WTC11 (cell line): ENCODE results near the gene DIDO1. TPM values are rescaled to one million over a fixed set of nuclear protein-coding genes. Genes with fewer than 3 reads are reported as not detected.

ENCODE experiments used
- ATAC-seq: fragments of 200-7000 bp; cut with Tn5 transposase; 2 replicates; pipeline ENCODE4 v1.10.0; 2021; ENCODE audit warnings: mild to moderate bottlenecking, moderate library complexity
- CTCF ChIA-PET: fragments of 300-600 bp; sonication (Branson Sonifier 250); formaldehyde crosslinking; loops from one replicate; lab custom pipeline; 2021; ENCODE audit warnings: antibody characterized with exemption; lab: Charles Lee
- POLR2A ChIA-PET: fragments of 350-600 bp; sonication (Branson Sonifier 250); formaldehyde crosslinking; loops from one replicate; lab custom pipeline; 2021; ENCODE audit warnings: antibody characterized with exemption; lab: Charles Lee
- DNase-seq: peaks from one replicate; pipeline ENCODE4 v3.0.0; 2021; ENCODE audit warnings: low spot score
- H3K27ac Mint-ChIP-seq: 2 replicates; pipeline ENCODE4 v1.8.0; 2021; ENCODE audit warnings: mixed read lengths
- H3K27me3 Mint-ChIP-seq: 2 replicates; pipeline ENCODE4 v1.8.0; 2021; ENCODE audit warnings: low read depth, mild to moderate bottlenecking, moderate library complexity, mixed read lengths
- H3K36me3 Mint-ChIP-seq: 2 replicates; pipeline ENCODE4 v1.8.0; 2021; ENCODE audit warnings: mixed read lengths
- H3K4me1 Mint-ChIP-seq: 2 replicates; pipeline ENCODE4 v1.8.0; 2022; ENCODE audit warnings: mixed read lengths
- H3K4me3 Mint-ChIP-seq: 2 replicates; pipeline ENCODE4 v1.8.0; 2021; ENCODE audit warnings: mild to moderate bottlenecking, moderate library complexity, mixed read lengths
- H3K9me3 Mint-ChIP-seq: 2 replicates; pipeline ENCODE4 v1.8.0; 2021; ENCODE audit warnings: mixed read lengths
- ATF2 ChIP-seq: sonication (generic); formaldehyde crosslinking; IDR thresholded peaks from 2 replicates; pipeline ENCODE4 v1.8.1; 2022; ENCODE audit warnings: low read depth, missing genetic modification reagents, borderline replicate concordance
- ATF6 ChIP-seq: sonication (generic); formaldehyde crosslinking; IDR thresholded peaks from 2 replicates; pipeline ENCODE4 v1.8.1; 2023; ENCODE audit warnings: mild to moderate bottlenecking, missing genetic modification reagents
- FOXP1 ChIP-seq: sonication (generic); formaldehyde crosslinking; IDR thresholded peaks from 2 replicates; pipeline ENCODE4 v1.8.0; 2022; ENCODE audit warnings: missing genetic modification reagents, mild to moderate bottlenecking, moderate library complexity, borderline replicate concordance
- GRHL2 ChIP-seq: fragments of 250-450 bp; sonication (Bioruptor Pico); IDR thresholded peaks from 2 replicates; pipeline ENCODE4 v1.8.0; 2022; ENCODE audit warnings: mild to moderate bottlenecking, moderate library complexity; ENCODE audit not compliant: insufficient replicate concordance, severe bottlenecking
- HMGXB4 ChIP-seq: sonication (generic); formaldehyde crosslinking; IDR thresholded peaks from 2 replicates; pipeline ENCODE4 v1.8.1; 2023; ENCODE audit warnings: mild to moderate bottlenecking, moderate library complexity, missing genetic modification reagents
- JUN ChIP-seq: sonication (generic); formaldehyde crosslinking; IDR thresholded peaks from 2 replicates; pipeline ENCODE4 v1.8.0; 2023; ENCODE audit warnings: mild to moderate bottlenecking, missing genetic modification reagents
- MLX ChIP-seq: sonication (generic); formaldehyde crosslinking; IDR thresholded peaks from 2 replicates; pipeline ENCODE4 v1.8.1; 2023; ENCODE audit warnings: mild to moderate bottlenecking, missing genetic modification reagents, moderate library complexity
- PRRX2 ChIP-seq: fragments of 250-450 bp; sonication (Bioruptor Pico); IDR thresholded peaks from 2 replicates; pipeline ENCODE4 v1.8.0; 2021; ENCODE audit warnings: mild to moderate bottlenecking
- RELA ChIP-seq: sonication (generic); formaldehyde crosslinking; IDR thresholded peaks from 2 replicates; pipeline ENCODE4 v1.8.1; 2022; ENCODE audit warnings: missing genetic modification reagents, mild to moderate bottlenecking, borderline replicate concordance
- STAT6 ChIP-seq: sonication (generic); formaldehyde crosslinking; conservative IDR thresholded peaks from 2 replicates; pipeline ENCODE4 v1.8.1; 2023; ENCODE audit warnings: mild to moderate bottlenecking, low read depth, missing genetic modification reagents, moderate library complexity
- TEAD4 ChIP-seq: sonication (generic); formaldehyde crosslinking; IDR thresholded peaks from 2 replicates; pipeline ENCODE4 v1.8.0; 2022; ENCODE audit warnings: mild to moderate bottlenecking, missing genetic modification reagents
- ZBTB43 ChIP-seq: sonication (generic); formaldehyde crosslinking; IDR thresholded peaks from 2 replicates; pipeline ENCODE4 v1.8.1; 2023; ENCODE audit warnings: mild to moderate bottlenecking, missing genetic modification reagents
- ZNF121 ChIP-seq: sonication (generic); formaldehyde crosslinking; IDR thresholded peaks from 2 replicates; pipeline ENCODE4 v1.8.0; 2023; ENCODE audit warnings: missing genetic modification reagents
- ZNF396 ChIP-seq: fragments of 250-450 bp; sonication (Bioruptor Pico); IDR thresholded peaks from 2 replicates; pipeline ENCODE4 v1.8.0; 2021; ENCODE audit warnings: mild to moderate bottlenecking, moderate library complexity, borderline replicate concordance
- ZNF416 ChIP-seq: fragments of 250-450 bp; sonication (Bioruptor Pico); IDR thresholded peaks from 2 replicates; pipeline ENCODE4 v1.9.0; 2021; ENCODE audit warnings: mild to moderate bottlenecking, inconsistent platforms
- ZNF512 ChIP-seq: sonication (generic); formaldehyde crosslinking; IDR thresholded peaks from 2 replicates; pipeline ENCODE4 v1.8.1; 2022; ENCODE audit warnings: missing genetic modification reagents, borderline replicate concordance
- ZNF532 ChIP-seq: fragments of 250-450 bp; sonication (Bioruptor Pico); IDR thresholded peaks from 2 replicates; pipeline ENCODE4 v1.9.0; 2021; ENCODE audit warnings: mild to moderate bottlenecking, borderline replicate concordance
- ZNF671 ChIP-seq: fragments of 250-450 bp; sonication (Bioruptor Pico); IDR thresholded peaks from 2 replicates; pipeline ENCODE4 v1.8.0; 2021; ENCODE audit warnings: mild to moderate bottlenecking
- total RNA-seq: library from RNA; stranded (reverse); gene quantifications from 3 replicates; pipeline ENCODE4 v1.2.3, GENCODE V29; 2021

The DIDO1 gene
- total RNA-seq, 1 experiment from 2014 or later, result 87.3 TPM

- TF ChIP-seq FOXP1 (CRISPR knock-in tag), result peak; percentile 16; the same call in 1 of the 2 replicates
- peak; percentile 91 for TF ChIP-seq HMGXB4
- no peak for TF ChIP-seq ZNF532 (CRISPR knock-in tag)
- TF ChIP-seq ATF2 (CRISPR knock-in tag), result no peak
- no peak for TF ChIP-seq ZNF396 (CRISPR knock-in tag)
- TF ChIP-seq ZNF512, result no peak
- TF ChIP-seq STAT6 (CRISPR knock-in tag), result no peak
- TF ChIP-seq RELA (CRISPR knock-in tag), result no peak
- no peak for TF ChIP-seq ZNF671
- TF ChIP-seq, all 79 proteins: peak for 15
These were observed at the start of gene DIDO1 (continued) for GRCh38 chr20:62926229-62927127.

GRCh38 chr20:62975251-62975760 lies 49.0 kb upstream of the DIDO1 start:
- H3K27me3 Mint-ChIP-seq, result peaks cover 49% of the 10 kb centered on the region
- no peak overlapping the region for H3K4me3 Mint-ChIP-seq
- POLR2A ChIA-PET, result no interaction called here
- H3K36me3 Mint-ChIP-seq, result no peaks in the 10 kb centered on the region
- H3K27ac Mint-ChIP-seq, result no peak overlapping the region
- DNase-seq (no peak), ATAC-seq (no peak)
- no peaks in the 10 kb centered on the region for H3K9me3 Mint-ChIP-seq
- CTCF ChIA-PET, result interaction anchor here (0.5 to 1.5 kb wide), 4 partner anchors 61 to 248 kb away, joined by 3 to 9 read pairs (median 4); no protein-coding TSS in a partner anchor
- peaks cover 32% of the 10 kb centered on the region for H3K4me1 Mint-ChIP-seq
- TF ChIP-seq TEAD4, result no peak
- no peak for TF ChIP-seq JUN (CRISPR knock-in tag)
- no peak for TF ChIP-seq GRHL2 (CRISPR knock-in tag)
- no peak for TF ChIP-seq ZBTB43 (CRISPR knock-in tag)
- no peak for TF ChIP-seq ATF6 (CRISPR knock-in tag)
- TF ChIP-seq ZNF416 (CRISPR knock-in tag), result no peak
- no peak for TF ChIP-seq PRRX2 (CRISPR knock-in tag)
- TF ChIP-seq ZNF121 (CRISPR knock-in tag), result no peak
- TF ChIP-seq MLX (CRISPR knock-in tag), result no peak
